Ishikawa (cell line): Measurements from ENCODE around the gene LRRC49.

Experiments used
- CEBPB ChIP-seq: IDR thresholded peaks from 2 replicates; pipeline ENCODE4 v1.6.1; 2012
- CREB1 ChIP-seq: IDR thresholded peaks from 2 replicates; pipeline ENCODE4 v1.6.1; 2012; ENCODE audit warnings: low read depth
- EGR1 ChIP-seq: IDR thresholded peaks from 2 replicates; pipeline ENCODE4 v1.6.1; 2012
- EP300 ChIP-seq: IDR thresholded peaks from 2 replicates; pipeline ENCODE4 v1.6.1; 2012; ENCODE audit warnings: borderline replicate concordance
- FOXM1 ChIP-seq: IDR thresholded peaks from 2 replicates; pipeline ENCODE4 v1.6.1; 2012; ENCODE audit warnings: low read depth, borderline replicate concordance
- MAX ChIP-seq: IDR thresholded peaks from 2 replicates; pipeline ENCODE4 v1.6.1; 2012
- NFIC ChIP-seq: IDR thresholded peaks from 2 replicates; pipeline ENCODE4 v1.6.1; 2012
- RAD21 ChIP-seq: IDR thresholded peaks from 2 replicates; pipeline ENCODE4 v1.6.1; 2012; ENCODE audit warnings: low read depth
- REST ChIP-seq: IDR thresholded peaks from 2 replicates; pipeline ENCODE4 v1.6.1; 2012; ENCODE audit warnings: low read depth, mild to moderate bottlenecking
- TAF1 ChIP-seq: IDR thresholded peaks from 2 replicates; pipeline ENCODE4 v1.6.1; 2012; ENCODE audit warnings: low read depth, mild to moderate bottlenecking
- TCF12 ChIP-seq: IDR thresholded peaks from 2 replicates; pipeline ENCODE4 v1.6.1; 2012; ENCODE audit warnings: low read depth
- TEAD4 ChIP-seq: IDR thresholded peaks from 2 replicates; pipeline ENCODE4 v1.6.1; 2012
- USF1 ChIP-seq: IDR thresholded peaks from 2 replicates; pipeline ENCODE4 v1.6.1; 2012
- YY1 ChIP-seq: IDR thresholded peaks from 2 replicates; pipeline ENCODE4 v1.6.1; 2012; ENCODE audit warnings: low read depth

- TF ChIP-seq CREB1 = no peak
- no peak for TF ChIP-seq NFIC
- TF ChIP-seq EGR1 = no peak
- no peak for TF ChIP-seq MAX
- TF ChIP-seq TEAD4 = no peak
- TF ChIP-seq USF1 = no peak
- TF ChIP-seq TAF1 = no peak
- TF ChIP-seq RAD21 = no peak
- TF ChIP-seq CEBPB = no peak
- no peak for TF ChIP-seq REST
- no peak for TF ChIP-seq FOXM1
- no peak for TF ChIP-seq EP300
- TF ChIP-seq TCF12 = no peak
- no peak for TF ChIP-seq YY1
Observed at GRCh38 chr15:70879401-70879800, 13.2 kb upstream of the LRRC49 start.
